ENCODE measurements around the gene NAA15. TPM values are rescaled to one million over a fixed set of nuclear protein-coding genes. Genes with fewer than 3 reads are reported as not detected.
"Not testable (repeated sequence)": the region's sequence is repeated elsewhere in the genome, so short reads cannot be mapped to it uniquely, and the experiment has no call there.

NAA15 gene
- total and polyA plus RNA-seq, 2 donors, result 12.0 to 54.0 TPM

GRCh38 chr4:139454111-139455045 lies 153.1 kb downstream of the NAA15 start, which contains the start of gene RAB33B:
TSS of gene RAB33B (plus strand) at chr4:139454121. CDS start at chr4:139454196, 75 bp downstream.
- Histone ChIP-seq H3K27ac (ENCODE audit: low read depth) (peak within 1 kb of the TSS; percentile 97), H3K4me1 (ENCODE audit: insufficient read depth) (no peaks in the 10 kb centered on the region), H3K36me3 (ENCODE audit: insufficient read depth) (no peaks in the 10 kb centered on the region), H3K4me3 (ENCODE audit: low read depth, low read length) (peak within 1 kb of the TSS; percentile 65)
- DNase-seq (ENCODE audit: extremely low spot score), result peak; percentile 77
- under 1% methylated on average over 46 of the region's 46 CpGs for WGBS

- H3K4me3 ChIP-seq (ENCODE audit: low read depth, low read length), result peak overlapping the region; percentile 65
- H3K36me3 ChIP-seq (ENCODE audit: insufficient read depth), result no peaks in the 10 kb centered on the region
- H3K27ac ChIP-seq (ENCODE audit: low read depth), result no peak overlapping the region
- 37% methylated on average over 6 of the region's 6 CpGs for WGBS
- H3K4me1 ChIP-seq (ENCODE audit: insufficient read depth), result no peaks in the 10 kb centered on the region
- DNase-seq (ENCODE audit: extremely low spot score), result no peak
Observed at GRCh38 chr4:139455126-139455538, 153.8 kb downstream of the NAA15 start.

GRCh38 chr4:139457318-139457717 lies 156.0 kb downstream of the NAA15 start:
- Histone ChIP-seq H3K4me3 (ENCODE audit: low read depth, low read length) (no peak overlapping the region), H3K36me3 (ENCODE audit: insufficient read depth) (no peaks in the 10 kb centered on the region), H3K27ac (ENCODE audit: low read depth) (no peak overlapping the region), H3K4me1 (ENCODE audit: insufficient read depth) (no peaks in the 10 kb centered on the region)
- DNase-seq (ENCODE audit: extremely low spot score), result no peak
- 78% methylated on average over 4 of the region's 4 CpGs for WGBS

- Histone ChIP-seq H3K36me3 (ENCODE audit: insufficient read depth) (no peaks in the 10 kb centered on the region), H3K4me1 (ENCODE audit: insufficient read depth) (no peaks in the 10 kb centered on the region), H3K4me3 (ENCODE audit: low read depth, low read length) (no peak overlapping the region), H3K27ac (ENCODE audit: low read depth) (no peak overlapping the region)
- 95% methylated on average over 1 of the region's 1 CpG for WGBS
- DNase-seq (ENCODE audit: extremely low spot score), result no peak
Observed at GRCh38 chr4:139458543-139458942, 157.2 kb downstream of the NAA15 start.

- Histone ChIP-seq H3K4me3 (ENCODE audit: low read depth, low read length) (no peak overlapping the region), H3K4me1 (ENCODE audit: insufficient read depth) (no peaks in the 10 kb centered on the region), H3K27ac (ENCODE audit: low read depth) (no peak overlapping the region), H3K36me3 (ENCODE audit: insufficient read depth) (no peaks in the 10 kb centered on the region)
- DNase-seq (ENCODE audit: extremely low spot score), result no peak
- WGBS, result 81% methylated on average over 3 of the region's 3 CpGs
Observed at GRCh38 chr4:139458999-139459398, 157.7 kb downstream of the NAA15 start.

GRCh38 chr4:139460565-139460964 lies 159.3 kb downstream of the NAA15 start:
- Histone ChIP-seq H3K4me3 (ENCODE audit: low read depth, low read length) (no peak overlapping the region), H3K4me1 (ENCODE audit: insufficient read depth) (no peaks in the 10 kb centered on the region), H3K27ac (ENCODE audit: low read depth) (no peak overlapping the region), H3K36me3 (ENCODE audit: insufficient read depth) (no peaks in the 10 kb centered on the region)
- no peak for DNase-seq (ENCODE audit: extremely low spot score)
- 89% methylated on average over 3 of the region's 3 CpGs for WGBS

GRCh38 chr4:139461022-139461628 lies 159.8 kb downstream of the NAA15 start:
- 79% methylated on average over 5 of the region's 5 CpGs for WGBS
- no peak for DNase-seq (ENCODE audit: extremely low spot score)
- no peak overlapping the region for H3K27ac ChIP-seq (ENCODE audit: low read depth)

GRCh38 chr4:139464512-139464911 lies 163.2 kb downstream of the NAA15 start:
- not testable (repeated sequence) for H3K27ac ChIP-seq (ENCODE audit: low read depth); H3K36me3 ChIP-seq (ENCODE audit: insufficient read depth); H3K4me3 ChIP-seq (ENCODE audit: low read depth, low read length); DNase-seq (ENCODE audit: extremely low spot score); H3K4me1 ChIP-seq (ENCODE audit: insufficient read depth)
- WGBS, result 96% methylated on average over 5 of the region's 5 CpGs

More at GRCh38 chr4:139461022-139461628, 159.8 kb downstream of the NAA15 start:
- H3K4me1 ChIP-seq (ENCODE audit: insufficient read depth), result no peaks in the 10 kb centered on the region
- no peaks in the 10 kb centered on the region for H3K36me3 ChIP-seq (ENCODE audit: insufficient read depth)
- H3K4me3 ChIP-seq (ENCODE audit: low read depth, low read length), result no peak overlapping the region

- no peaks in the 10 kb centered on the region for H3K36me3 ChIP-seq (ENCODE audit: insufficient read depth)
- no peaks in the 10 kb centered on the region for H3K4me1 ChIP-seq (ENCODE audit: insufficient read depth)
- H3K4me3 ChIP-seq (ENCODE audit: low read depth, low read length), result no peak overlapping the region
- DNase-seq (ENCODE audit: extremely low spot score), result no peak
- no peak overlapping the region for H3K27ac ChIP-seq (ENCODE audit: low read depth)
- 66% methylated on average over 4 of the region's 4 CpGs for WGBS
Observed at GRCh38 chr4:139465922-139466321, 164.6 kb downstream of the NAA15 start.

- not testable (repeated sequence) for H3K4me3 ChIP-seq (ENCODE audit: low read depth, low read length); H3K36me3 ChIP-seq (ENCODE audit: insufficient read depth); H3K4me1 ChIP-seq (ENCODE audit: insufficient read depth); DNase-seq (ENCODE audit: extremely low spot score); H3K27ac ChIP-seq (ENCODE audit: low read depth)
Observed at GRCh38 chr4:139468756-139469155, 167.5 kb downstream of the NAA15 start.

- DNase-seq (ENCODE audit: extremely low spot score), result no peak
- Histone ChIP-seq H3K36me3 (ENCODE audit: insufficient read depth) (peaks cover 3% of the 10 kb centered on the region), H3K4me1 (ENCODE audit: insufficient read depth) (no peaks in the 10 kb centered on the region), H3K4me3 (ENCODE audit: low read depth, low read length) (no peak overlapping the region), H3K27ac (ENCODE audit: low read depth) (no peak overlapping the region)
- WGBS, result 72% methylated on average over 2 of the region's 2 CpGs
Observed at GRCh38 chr4:139469216-139469615, 167.9 kb downstream of the NAA15 start.

Measured in urinary bladder (tissue), 4 donors.